Stimulated activated naive CD8-positive, alpha-beta T cell treated with anti-CD3 and anti-CD28 coated beads, Interleukin-15, amount 100 ng/mL, for 72 hours (primary cell): ENCODE measurements around the gene CNNM1.
A peak's percentile ranks its signal among the peaks of the same experiment; 100 is the strongest.

Experiments
- ATAC-seq: fragments of 150-1000 bp; cut with Tn5 transposase; 2 replicates; pipeline ENCODE4 v1.10.0; 2021; ENCODE audit warnings: mild to moderate bottlenecking, moderate library complexity
- DNase-seq, 2 donors: peaks; one replicate each; pipeline ENCODE4 v3.0.0; 2021 to 2022
- H3K27ac Mint-ChIP-seq, 2 donors: one replicate each; pipeline ENCODE4 v1.8.0; 2022; ENCODE audit warnings: mild to moderate bottlenecking in 2 of 2, mixed read lengths in 2 of 2, moderate library complexity in 2 of 2
- H3K27me3 Mint-ChIP-seq: one replicate; pipeline ENCODE4 v1.8.0; 2022; ENCODE audit warnings: mixed read lengths
- H3K4me1 Mint-ChIP-seq: one replicate; pipeline ENCODE4 v1.8.0; 2022; ENCODE audit warnings: mild to moderate bottlenecking, mixed read lengths
- H3K4me3 Mint-ChIP-seq, 2 donors: one replicate each; pipeline ENCODE4 v1.8.0; 2022; ENCODE audit warnings: mild to moderate bottlenecking in 2 of 2, mixed read lengths in 2 of 2, moderate library complexity in 1 of 2
- H3K9me3 Mint-ChIP-seq, 2 donors: one replicate each; pipeline ENCODE4 v1.8.0; 2022; ENCODE audit warnings: mixed read lengths in 2 of 2

Gene CNNM1

DNA sequence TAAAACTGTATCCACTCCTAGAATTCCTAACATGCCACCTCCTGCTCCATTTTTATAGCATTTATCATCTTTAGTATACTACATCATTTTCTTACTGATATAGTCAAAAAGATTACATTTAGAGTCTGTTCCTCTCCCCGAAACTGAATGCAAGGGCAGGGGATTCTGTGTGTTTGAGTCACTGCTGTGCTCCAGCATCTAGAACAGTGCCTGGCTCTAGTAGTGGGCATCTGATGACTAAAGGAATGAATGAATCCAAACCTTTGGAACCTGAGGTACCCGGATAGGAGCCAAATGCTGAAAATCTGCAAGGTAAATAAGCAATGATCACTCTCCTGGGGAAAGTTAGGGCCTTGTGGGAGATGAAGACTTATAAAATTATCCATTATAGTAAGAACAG, 82.4 kb downstream of the CNNM1 start:
- H3K27ac Mint-ChIP-seq: no peak overlapping the region
- H3K9me3 Mint-ChIP-seq: no peaks in the 10 kb centered on the region
- ATAC-seq (no peak), DNase-seq (no peak)
- H3K4me1 Mint-ChIP-seq: peaks cover 5% of the 10 kb centered on the region
- H3K4me3 Mint-ChIP-seq: no peak overlapping the region
- H3K27me3 Mint-ChIP-seq: no peaks in the 10 kb centered on the region

GRCh38 chr10:99412099-99412498, 82.9 kb downstream of the CNNM1 start:
- Mint-ChIP-seq H3K9me3 (no peaks in the 10 kb centered on the region), H3K27ac (no peak overlapping the region), H3K4me3 (no peak overlapping the region), H3K4me1 (peaks cover 5% of the 10 kb centered on the region), H3K27me3 (no peaks in the 10 kb centered on the region)
- no peak for DNase-seq
- no peak for ATAC-seq

GRCh38 chr10:99418910-99419624, 89.9 kb downstream of the CNNM1 start:
- Mint-ChIP-seq H3K9me3 (no peaks in the 10 kb centered on the region), H3K4me3 (no peak overlapping the region)

GRCh38 chr10:99419688-99420087, 90.5 kb downstream of the CNNM1 start:
- DNase-seq (no peak), ATAC-seq (no peak)
- Mint-ChIP-seq H3K4me1 (no peaks in the 10 kb centered on the region), H3K27me3 (no peaks in the 10 kb centered on the region), H3K27ac (no peak overlapping the region), H3K4me3 (no peak overlapping the region), H3K9me3 (no peaks in the 10 kb centered on the region)

More at GRCh38 chr10:99418910-99419624, 89.9 kb downstream of the CNNM1 start:
- no peak for DNase-seq
- Mint-ChIP-seq H3K27ac (no peak overlapping the region), H3K4me1 (no peaks in the 10 kb centered on the region), H3K27me3 (no peaks in the 10 kb centered on the region)
- no peak for ATAC-seq

GRCh38 chr10:99421233-99421739, 92.1 kb downstream of the CNNM1 start:
- no peak overlapping the region for H3K4me3 Mint-ChIP-seq
- no peaks in the 10 kb centered on the region for H3K9me3 Mint-ChIP-seq
- no peaks in the 10 kb centered on the region for H3K27me3 Mint-ChIP-seq
- H3K27ac Mint-ChIP-seq: no peak overlapping the region
- no peak for ATAC-seq
- DNase-seq: no peak
- no peaks in the 10 kb centered on the region for H3K4me1 Mint-ChIP-seq

- H3K4me3 Mint-ChIP-seq: no peak overlapping the region
- peaks cover 3% of the 10 kb centered on the region for H3K4me1 Mint-ChIP-seq
- H3K27ac Mint-ChIP-seq: no peak overlapping the region
- no peaks in the 10 kb centered on the region for H3K9me3 Mint-ChIP-seq
- no peak for ATAC-seq
- H3K27me3 Mint-ChIP-seq: no peaks in the 10 kb centered on the region
- no peak for DNase-seq
These were observed 93.5 kb downstream of the CNNM1 start for GRCh38 chr10:99422529-99423096.

GRCh38 chr10:99424656-99425055, 95.5 kb downstream of the CNNM1 start:
- DNase-seq: no peak
- Mint-ChIP-seq H3K27ac (no peak overlapping the region), H3K27me3 (no peaks in the 10 kb centered on the region), H3K4me3 (no peak overlapping the region), H3K9me3 (no peaks in the 10 kb centered on the region), H3K4me1 (peaks cover 21% of the 10 kb centered on the region)
- no peak for ATAC-seq

DNA sequence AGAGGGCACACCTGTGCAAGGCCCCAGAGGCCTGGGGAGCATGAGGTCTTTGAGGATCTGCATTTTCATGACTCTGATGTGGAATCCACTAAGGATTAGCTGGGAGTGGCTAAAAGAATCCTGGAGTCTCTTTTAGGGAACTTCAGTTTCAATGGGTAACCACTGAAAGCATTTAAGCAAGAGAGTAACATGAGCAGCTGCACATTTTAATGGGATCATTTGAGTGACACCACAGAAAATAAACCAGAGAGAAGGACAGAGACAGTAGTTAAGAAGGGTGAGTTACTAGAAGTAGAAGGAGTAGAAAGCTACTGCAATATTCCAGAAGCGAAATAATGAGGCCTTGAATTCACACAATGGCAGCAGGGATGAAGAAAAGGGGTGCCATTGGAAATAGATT, 96.0 kb downstream of the CNNM1 start:
- DNase-seq (no peak), ATAC-seq (no peak)
- H3K4me1 Mint-ChIP-seq: peaks cover 26% of the 10 kb centered on the region
- H3K27ac Mint-ChIP-seq: no peak overlapping the region
- no peaks in the 10 kb centered on the region for H3K27me3 Mint-ChIP-seq
- H3K4me3 Mint-ChIP-seq: no peak overlapping the region
- no peaks in the 10 kb centered on the region for H3K9me3 Mint-ChIP-seq

DNA sequence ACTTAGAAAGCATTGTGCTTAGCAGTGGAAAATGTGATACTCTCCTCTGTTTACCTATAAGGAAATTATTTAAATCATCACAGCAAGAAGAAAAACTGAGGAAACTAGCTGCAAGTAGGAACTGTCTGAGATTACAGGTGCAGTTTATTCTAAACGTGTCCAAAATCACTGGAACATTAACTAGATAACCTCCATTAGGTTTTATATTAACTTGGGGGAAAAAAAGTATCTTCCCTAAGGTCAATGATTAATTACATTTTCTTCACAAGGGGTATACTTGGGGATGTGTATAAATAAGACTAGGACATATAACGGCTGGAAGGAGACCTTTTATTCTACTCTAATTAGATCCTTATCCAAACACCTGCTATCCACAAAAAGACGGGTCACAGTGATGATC, 97.5 kb downstream of the CNNM1 start:
- Mint-ChIP-seq H3K9me3 (no peaks in the 10 kb centered on the region), H3K4me1 (peaks cover 30% of the 10 kb centered on the region), H3K27ac (no peak overlapping the region), H3K4me3 (no peak overlapping the region), H3K27me3 (no peaks in the 10 kb centered on the region)
- DNase-seq (no peak), ATAC-seq (no peak)

DNA sequence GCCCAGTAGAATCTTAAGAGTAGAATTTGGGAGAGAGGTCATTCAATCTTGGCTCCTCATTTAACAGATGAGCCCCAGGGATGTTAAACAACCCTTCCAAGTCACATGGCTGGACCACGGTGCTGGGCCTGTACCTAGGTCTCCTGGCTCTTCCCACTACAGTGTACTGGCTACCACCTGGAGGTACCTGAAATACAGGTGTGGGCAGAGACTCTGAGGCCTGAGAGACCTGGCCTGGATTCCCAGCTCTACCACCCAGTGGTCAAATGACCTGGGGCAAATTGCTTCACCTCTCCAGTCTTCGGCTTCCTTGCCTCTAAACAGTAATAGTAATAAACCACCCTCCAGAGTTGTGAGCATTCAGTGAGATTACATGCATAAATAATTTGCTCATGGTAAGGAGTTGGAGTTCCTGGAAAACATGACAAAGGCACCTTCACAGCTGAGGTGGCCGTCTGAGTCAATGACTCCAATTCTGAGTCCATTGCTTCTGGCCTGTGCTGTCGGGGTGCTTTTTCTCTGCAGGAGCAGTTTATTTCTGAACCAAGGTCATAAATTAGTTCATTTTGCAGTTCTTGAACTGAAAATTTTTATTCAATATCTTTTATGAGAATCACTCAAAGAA, 98.5 kb downstream of the CNNM1 start:
- no peak for ATAC-seq
- Mint-ChIP-seq H3K27ac (peak overlapping the region in 1 of 2 donors; percentile 90), H3K27me3 (no peaks in the 10 kb centered on the region), H3K4me1 (peaks cover 39% of the 10 kb centered on the region), H3K9me3 (no peaks in the 10 kb centered on the region), H3K4me3 (no peak overlapping the region)
- DNase-seq: no peak

DNA sequence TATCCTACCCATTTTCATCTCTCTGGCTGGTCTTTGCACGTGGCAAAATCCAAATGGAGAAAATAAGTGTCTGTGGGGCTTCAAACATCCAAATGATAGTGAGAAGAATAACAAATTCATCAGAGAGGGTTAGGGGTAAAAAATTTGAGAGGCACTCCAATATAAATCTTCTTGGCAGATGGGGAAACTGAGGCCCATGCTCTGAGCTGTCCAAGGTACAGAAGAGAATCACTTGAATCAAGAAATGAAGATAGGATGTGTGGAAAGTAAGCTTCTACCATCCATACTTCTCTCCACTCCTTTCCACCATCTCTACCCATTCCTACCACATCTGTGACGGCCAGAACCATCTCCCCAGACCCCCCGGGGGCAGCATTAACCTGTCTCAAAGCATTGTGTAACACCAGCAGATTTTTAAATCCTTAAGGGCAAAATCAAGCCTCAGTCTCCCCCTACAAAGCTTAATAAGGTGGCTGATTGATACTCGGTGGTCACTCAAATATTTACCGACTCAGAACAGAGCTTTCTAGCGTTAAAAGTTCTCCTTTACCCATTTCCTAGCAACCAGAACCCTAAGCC, 100.5 kb downstream of the CNNM1 start:
- H3K4me3 Mint-ChIP-seq: peak overlapping the region; percentile 97 to 99
- H3K4me1 Mint-ChIP-seq: peaks cover 53% of the 10 kb centered on the region

DNA sequence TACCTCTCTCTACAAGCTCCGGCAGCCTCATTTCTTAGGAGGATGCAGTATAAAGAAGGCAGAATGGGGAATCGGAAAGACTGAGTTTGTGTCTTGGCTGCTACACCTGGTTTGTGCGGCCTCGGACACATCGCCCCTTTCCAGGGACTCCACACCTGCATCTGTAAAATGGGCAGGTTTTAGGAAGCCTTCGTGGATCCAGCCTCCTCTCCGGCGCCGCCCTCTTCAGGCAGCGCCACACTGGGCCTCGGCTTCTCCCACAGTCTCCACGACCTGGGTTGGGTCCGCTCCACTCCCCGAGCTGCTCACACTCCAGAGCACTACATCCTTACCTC, 100.9 kb downstream of the CNNM1 start:
- H3K4me3 Mint-ChIP-seq: peak overlapping the region; percentile 97 to 99
- H3K4me1 Mint-ChIP-seq: peaks cover 55% of the 10 kb centered on the region
- no peaks in the 10 kb centered on the region for H3K27me3 Mint-ChIP-seq
- no peaks in the 10 kb centered on the region for H3K9me3 Mint-ChIP-seq
- H3K27ac Mint-ChIP-seq: peak overlapping the region; percentile 100
- ATAC-seq (peak; percentile 26), DNase-seq (no peak)

More for the DNA sequence above, 100.5 kb downstream of the CNNM1 start:
- no peak for ATAC-seq
- no peaks in the 10 kb centered on the region for H3K27me3 Mint-ChIP-seq
- no peak for DNase-seq
- no peaks in the 10 kb centered on the region for H3K9me3 Mint-ChIP-seq
- H3K27ac Mint-ChIP-seq: peak overlapping the region; percentile 100

DNA sequence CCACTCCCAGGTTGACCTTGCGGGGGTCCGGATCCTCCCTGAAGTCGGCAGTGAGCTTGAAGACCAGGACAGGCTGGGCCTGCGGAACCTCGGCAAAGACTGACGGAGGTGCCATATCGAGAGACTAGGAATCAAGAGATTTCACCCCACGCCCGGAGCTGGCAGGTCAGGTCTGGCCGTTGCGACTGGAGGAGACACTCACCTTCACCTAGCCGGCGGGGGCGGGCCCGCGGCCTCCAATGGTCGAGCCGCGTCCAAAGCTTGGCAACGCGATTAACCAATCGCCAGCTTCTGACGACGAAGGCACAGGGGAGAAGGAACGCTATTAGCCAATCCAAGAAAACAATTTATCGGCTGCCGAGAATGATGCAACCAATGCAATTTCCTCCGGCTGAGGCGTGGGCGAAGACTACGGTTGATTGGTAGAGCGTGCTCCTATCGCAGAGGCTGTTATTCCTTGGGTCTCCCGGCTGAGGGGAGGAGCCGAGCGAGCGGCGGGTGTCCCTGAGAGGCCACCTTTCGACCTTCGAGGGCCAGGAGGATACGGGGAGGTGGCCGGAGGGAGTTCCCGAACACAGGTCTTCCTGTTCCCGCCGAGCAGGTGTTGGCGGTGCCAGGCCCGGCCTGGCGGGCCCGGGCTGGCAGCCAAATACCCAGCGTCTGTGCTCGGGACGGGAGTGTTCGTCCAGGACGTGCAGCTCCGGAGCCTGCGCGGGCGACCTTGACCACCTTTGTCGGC, 101.5 kb downstream of the CNNM1 start, which contains the start of gene GOT1:
Gene GOT1 (minus strand): TSS at position 174 of the 739 bp plus-strand sequence. CDS start 59 bp downstream, at position 115.
- Mint-ChIP-seq H3K27ac (peak within 1 kb of the TSS; percentile 100), H3K27me3 (no peaks in the 10 kb centered on the region), H3K9me3 (no peaks in the 10 kb centered on the region), H3K4me3 (peak within 1 kb of the TSS; percentile 97 to 99), H3K4me1 (peaks cover 55% of the 10 kb centered on the region)
- ATAC-seq (peak; percentile 95), DNase-seq (peak; percentile 93 to 98)

- H3K27me3 Mint-ChIP-seq: no peaks in the 10 kb centered on the region
- ATAC-seq (no peak), DNase-seq (no peak)
- peak overlapping the region; percentile 97 to 99 for H3K4me3 Mint-ChIP-seq
- H3K27ac Mint-ChIP-seq: peak overlapping the region; percentile 100
- no peaks in the 10 kb centered on the region for H3K9me3 Mint-ChIP-seq
- peaks cover 55% of the 10 kb centered on the region for H3K4me1 Mint-ChIP-seq
These were observed 102.1 kb downstream of the CNNM1 start for GRCh38 chr10:99431190-99431760.

DNA sequence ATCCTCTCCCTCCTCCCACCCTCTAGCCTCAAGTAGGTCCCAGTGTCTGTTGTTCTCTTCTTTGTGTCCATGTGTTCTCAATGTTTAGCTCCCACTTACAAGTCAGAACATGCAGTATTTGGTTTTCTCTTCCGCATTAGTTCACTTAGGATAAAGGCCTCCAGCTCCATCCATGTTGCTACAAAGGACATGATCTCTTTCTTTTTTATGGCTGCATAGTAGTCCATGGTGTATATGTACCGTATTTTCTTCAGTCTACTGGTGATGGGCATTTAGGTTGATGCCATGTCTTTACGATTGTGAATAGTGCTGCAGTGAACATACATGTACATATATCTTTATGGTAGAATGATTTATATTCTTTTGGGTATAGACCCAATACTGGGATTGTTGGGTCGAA, 102.9 kb downstream of the CNNM1 start:
- peak overlapping the region; percentile 39 to 97 for H3K4me3 Mint-ChIP-seq
- no peaks in the 10 kb centered on the region for H3K27me3 Mint-ChIP-seq
- H3K27ac Mint-ChIP-seq: peak overlapping the region; percentile 31 to 89
- no peaks in the 10 kb centered on the region for H3K9me3 Mint-ChIP-seq
- H3K4me1 Mint-ChIP-seq: peaks cover 55% of the 10 kb centered on the region
- DNase-seq (no peak), ATAC-seq (no peak)
